Thyroid gland (tissue), 4 donors: Measurements from ENCODE around the gene GALNS. TPM values are rescaled to one million over a fixed set of nuclear protein-coding genes. Genes with fewer than 3 reads are reported as not detected.

Experiments
- DNase-seq, 2 donors: peaks; one replicate each; pipeline ENCODE4 v3.0.0-alpha.2; 2019
- H3K27ac ChIP-seq, 3 donors: fragments of 200-600 bp; sonication (generic); 1 replicate in 2 of 3; 2 replicates in 1 of 3; pipeline ENCODE4 v1.5.1; 2016 to 2019; ENCODE audit warnings: mild to moderate bottlenecking in 1 of 3, moderate library complexity in 1 of 3
- H3K27me3 ChIP-seq: fragments of 200-600 bp; sonication (generic); one replicate; pipeline ENCODE4 v1.5.1; 2019
- H3K36me3 ChIP-seq, 2 donors: fragments of 200-600 bp; sonication (generic); one replicate each; pipeline ENCODE4 v1.5.1; 2016 to 2019
- H3K4me1 ChIP-seq, 2 donors: fragments of 200-600 bp; sonication (generic); one replicate each; pipeline ENCODE4 v1.5.1; 2017 to 2019
- H3K4me3 ChIP-seq, 3 donors: fragments of 200-600 bp; sonication (generic); replicated peaks in 1 of 3; 1 replicate in 2 of 3; 2 replicates in 1 of 3; pipeline ENCODE4 v1.5.1; 2016; ENCODE audit warnings: mild to moderate bottlenecking in 1 of 3
- H3K9me3 ChIP-seq: fragments of 200-600 bp; sonication (generic); one replicate; pipeline ENCODE4 v1.5.1; 2017
- CTCF ChIP-seq, 6 experiments: fragments of 200-600 bp in 3 of 6; fragments of 450-650 bp in 3 of 6; sonication (generic) in 3 of 6; IDR thresholded peaks; one replicate each; pipeline ENCODE4 v1.5.1; 2016 to 2019; ENCODE audit warnings: antibody characterized with exemption in 6 of 6, mild to moderate bottlenecking in 2 of 6, inconsistent platforms in 1 of 6, moderate library complexity in 1 of 6
- POLR2A ChIP-seq, 2 donors: fragments of 450-650 bp; IDR thresholded peaks; one replicate each; pipeline ENCODE4 v1.6.1; 2017; ENCODE audit warnings: antibody characterized with exemption in 2 of 2, mild to moderate bottlenecking in 2 of 2, moderate library complexity in 1 of 2
- WGBS, 2 donors: methylation state at CpG; one replicate each; pipeline ENCODE4 v1.1.5; 2017; 5-methylcytosine and 5-hydroxymethylcytosine counted together
- intact Hi-C: fragments of 100-400 bp; cut with DNase I; formaldehyde crosslinking; loops from one replicate; pipeline ENCODE4 v1.15.1; 2023
- total RNA-seq, 4 donors: library from RNA; depleted of rRNA; stranded (reverse); fragments of >200 nt; gene quantifications; one replicate each; pipeline ENCODE4 v1.2.3, GENCODE V29; 2016

GALNS gene
- total RNA-seq, 4 donors from 2014 or later = 14.4 to 41.9 (median 33.0) TPM

GRCh38 chr16:88809676-88810165, 47.0 kb downstream of the GALNS start:
- H3K36me3 ChIP-seq = peaks cover 0 to 11% of the 10 kb centered on the region in 2 donors
- no peaks in the 10 kb centered on the region for H3K27me3 ChIP-seq
- no peak overlapping the region for H3K27ac ChIP-seq
- no peak for DNase-seq
- H3K4me1 ChIP-seq = peaks cover 19 to 31% of the 10 kb centered on the region in 2 donors
- no peaks in the 10 kb centered on the region for H3K9me3 ChIP-seq
- WGBS, 2 donors = 90 to 92% methylated on average over 2 to 10 of the region's 10 CpGs
- TF ChIP-seq CTCF (IDR thresholded peaks at IDR 0.05) (no peak), POLR2A (IDR thresholded peaks at IDR 0.05) (no peak)
- H3K4me3 ChIP-seq = no peak overlapping the region
- intact Hi-C loops = loop anchor here (5.0 to 10.0 kb wide), 4 partner anchors 48 to 405 kb away; partner anchors contain the start of genes ACSF3, GALNS, TRAPPC2L and ZNF778

- 74 to 93% methylated on average over 7 to 8 of the region's 10 CpGs for WGBS, 2 donors
- H3K27me3 ChIP-seq = no peaks in the 10 kb centered on the region
- H3K36me3 ChIP-seq = peaks cover 0 to 11% of the 10 kb centered on the region in 2 donors
- H3K9me3 ChIP-seq = no peaks in the 10 kb centered on the region
- DNase-seq = no peak
- peaks cover 24 to 37% of the 10 kb centered on the region in 2 donors for H3K4me1 ChIP-seq
- H3K27ac ChIP-seq = no peak overlapping the region
- no peak overlapping the region for H3K4me3 ChIP-seq
- TF ChIP-seq CTCF (IDR thresholded peaks at IDR 0.05) (no peak), POLR2A (IDR thresholded peaks at IDR 0.05) (no peak)
- intact Hi-C loops = loop anchor here (5.0 kb wide), 1 partner anchor 358 kb away; no protein-coding TSS in a partner anchor
Observed at GRCh38 chr16:88809068-88809675, 47.6 kb downstream of the GALNS start.

- no peak for TF ChIP-seq CTCF (IDR thresholded peaks at IDR 0.05)
- TF ChIP-seq POLR2A (IDR thresholded peaks at IDR 0.05) = no peak
- Histone ChIP-seq H3K9me3 (no peaks in the 10 kb centered on the region), H3K4me1 (peaks cover 27 to 35% of the 10 kb centered on the region in 2 donors), H3K27ac (no peak overlapping the region), H3K4me3 (no peak overlapping the region), H3K27me3 (no peaks in the 10 kb centered on the region), H3K36me3 (peaks cover 0 to 11% of the 10 kb centered on the region in 2 donors)
- no peak for DNase-seq
- 93 to 97% methylated on average over 20 to 22 of the region's 26 CpGs for WGBS, 2 donors
- intact Hi-C loops = loop anchor here (5.0 kb wide), 1 partner anchor 359 kb away; no protein-coding TSS in a partner anchor
Observed at GRCh38 chr16:88807626-88808453, 48.9 kb downstream of the GALNS start.

DNA sequence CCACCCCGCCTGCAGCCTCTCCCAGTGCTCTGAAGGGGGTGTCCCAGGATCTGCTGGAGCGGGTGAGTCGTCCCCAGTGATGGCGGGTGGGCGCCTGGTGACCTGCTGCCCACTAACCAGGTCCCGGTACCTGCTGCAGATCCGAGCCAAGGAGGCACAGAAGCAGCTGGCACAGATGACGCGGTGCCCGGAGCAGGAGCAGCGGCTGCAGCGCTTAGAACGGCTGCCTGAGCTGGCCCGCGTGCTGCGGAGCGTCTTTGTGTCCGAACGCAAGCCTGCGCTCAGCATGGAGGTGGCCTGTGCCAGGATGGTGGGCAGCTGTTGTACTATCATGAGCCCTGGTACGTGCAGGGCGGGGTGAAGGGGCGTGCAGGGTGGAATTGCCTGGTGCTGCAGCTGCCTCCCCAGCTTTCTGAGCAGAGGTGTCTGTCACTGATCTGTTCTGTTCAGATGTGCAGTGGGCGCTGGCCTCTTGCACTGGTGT, 49.6 kb downstream of the GALNS start:
- DNase-seq = no peak
- intact Hi-C loops = loop anchor here (5.0 kb wide), 1 partner anchor 360 kb away; no protein-coding TSS in a partner anchor
- H3K27me3 ChIP-seq = no peaks in the 10 kb centered on the region
- TF ChIP-seq POLR2A (IDR thresholded peaks at IDR 0.05) (no peak), CTCF (IDR thresholded peaks at IDR 0.05) (no peak)
- H3K27ac ChIP-seq = no peak overlapping the region
- no peak overlapping the region for H3K4me3 ChIP-seq
- no peaks in the 10 kb centered on the region for H3K9me3 ChIP-seq
- H3K36me3 ChIP-seq = peaks cover 0 to 11% of the 10 kb centered on the region in 2 donors
- H3K4me1 ChIP-seq = peaks cover 23 to 33% of the 10 kb centered on the region in 2 donors
- WGBS, 2 donors = 83 to 92% methylated on average over 1 to 14 of the region's 24 CpGs
